CD4-positive, alpha-beta T cell treated with Interleukin-17A for 1 hour (primary cell): ENCODE results near the gene LDLRAD4.

ENCODE experiments used
- DNase-seq: peaks from one replicate; pipeline ENCODE4 v3.0.0-alpha.2; 2020

LDLRAD4 gene

GRCh38 chr18:13544953-13545352 is 326.4 kb downstream of the LDLRAD4 start:
- DNase-seq, result no peak

DNA sequence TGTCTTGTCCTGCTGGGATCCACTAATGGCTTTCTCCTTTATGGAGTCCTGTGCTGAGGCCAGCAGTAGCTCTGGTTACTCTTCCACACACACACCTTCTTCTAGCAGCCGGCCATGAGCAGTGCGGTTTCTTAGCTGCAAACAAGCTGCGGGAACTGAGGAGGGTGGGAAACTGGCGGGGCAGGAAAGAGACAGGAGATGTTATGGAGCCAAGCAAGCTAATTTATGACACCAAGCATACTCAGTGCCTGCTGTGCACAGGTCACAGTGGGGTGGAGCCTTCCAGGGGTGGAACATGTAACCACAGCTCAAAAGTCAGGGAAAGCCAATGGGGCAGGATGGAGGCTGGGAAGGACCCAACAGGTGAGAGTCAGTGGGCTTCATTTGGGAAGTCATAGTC is 327.0 kb downstream of the LDLRAD4 start:
- no peak for DNase-seq

- DNase-seq, result no peak
Measured at GRCh38 chr18:13545955-13546354, 327.4 kb downstream of the LDLRAD4 start.

- no peak for DNase-seq
Measured at GRCh38 chr18:13546638-13547037, 328.1 kb downstream of the LDLRAD4 start.

GRCh38 chr18:13547347-13547746 is 328.8 kb downstream of the LDLRAD4 start:
- DNase-seq, result no peak

DNA sequence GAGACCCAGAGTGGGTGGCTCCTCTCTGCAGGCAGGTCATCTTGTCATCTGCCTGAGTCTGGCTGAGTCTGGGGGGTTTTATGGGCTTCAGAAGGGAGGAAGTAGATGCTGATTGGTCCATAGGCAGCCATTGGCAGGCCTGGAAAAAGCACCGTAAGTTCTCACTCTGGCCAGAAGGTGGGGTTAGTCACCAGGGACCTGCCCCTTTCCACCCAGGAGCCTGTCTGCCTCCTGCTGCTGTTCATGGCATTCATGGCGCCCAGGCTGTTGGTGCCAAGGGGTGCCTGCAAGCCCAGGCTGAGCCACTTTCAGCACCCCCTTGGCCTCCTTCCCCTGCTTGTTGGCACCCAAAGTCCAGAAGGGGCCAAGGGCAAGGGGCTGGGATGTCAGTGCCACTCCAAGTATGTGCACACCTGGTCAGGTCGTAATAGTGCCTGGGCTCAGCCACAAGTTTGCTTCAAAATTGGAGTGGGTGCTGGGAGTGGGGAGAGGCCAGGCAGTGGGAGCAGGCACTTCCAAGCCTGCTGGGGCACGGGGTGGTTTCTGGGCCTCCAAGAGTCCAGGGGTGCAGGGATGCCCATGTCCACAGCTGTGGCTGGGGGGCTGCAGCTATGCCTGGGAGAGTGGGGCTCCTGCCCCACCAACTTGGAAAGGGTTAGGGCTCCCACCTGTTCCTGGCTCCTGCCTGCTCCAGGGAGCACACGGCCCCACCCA is 329.7 kb downstream of the LDLRAD4 start:
- no peak for DNase-seq

GRCh38 chr18:13548966-13549879 is 330.7 kb downstream of the LDLRAD4 start:
- no peak for DNase-seq

DNA sequence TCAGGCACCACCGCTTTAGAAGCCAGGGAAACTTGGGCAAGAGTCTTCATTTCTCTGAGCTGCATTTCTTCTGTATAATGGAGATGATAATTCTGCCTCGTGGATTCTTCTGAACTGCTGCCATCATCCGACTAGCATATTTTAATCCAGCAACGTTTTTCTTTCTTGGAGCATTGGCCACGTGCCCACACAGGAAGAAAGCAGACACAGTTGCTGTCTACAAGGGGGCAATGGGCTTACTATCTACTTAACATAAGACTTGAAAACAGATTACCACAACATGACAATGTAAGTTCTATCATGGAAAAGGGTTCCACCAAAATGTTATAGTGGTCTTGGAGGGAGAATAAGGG is 331.3 kb downstream of the LDLRAD4 start:
- no peak for DNase-seq

- no peak for DNase-seq
Measured at GRCh38 chr18:13550418-13551304, 332.1 kb downstream of the LDLRAD4 start.

DNA sequence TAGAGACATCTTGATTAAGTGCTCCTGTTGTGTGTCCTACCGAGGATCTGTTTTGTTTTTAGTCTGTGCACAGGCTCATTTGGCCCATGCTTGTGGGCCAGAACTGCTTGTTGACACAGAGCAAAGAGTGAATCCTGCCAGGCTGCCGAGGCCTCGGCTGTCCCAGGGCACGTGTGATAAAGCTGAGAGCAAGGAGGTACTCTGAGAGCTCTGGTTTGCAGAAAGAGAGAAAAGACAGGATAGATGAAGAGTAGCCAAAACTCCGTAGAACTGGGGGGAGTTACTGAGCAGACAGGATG is 332.7 kb downstream of the LDLRAD4 start:
- DNase-seq, result no peak

DNA sequence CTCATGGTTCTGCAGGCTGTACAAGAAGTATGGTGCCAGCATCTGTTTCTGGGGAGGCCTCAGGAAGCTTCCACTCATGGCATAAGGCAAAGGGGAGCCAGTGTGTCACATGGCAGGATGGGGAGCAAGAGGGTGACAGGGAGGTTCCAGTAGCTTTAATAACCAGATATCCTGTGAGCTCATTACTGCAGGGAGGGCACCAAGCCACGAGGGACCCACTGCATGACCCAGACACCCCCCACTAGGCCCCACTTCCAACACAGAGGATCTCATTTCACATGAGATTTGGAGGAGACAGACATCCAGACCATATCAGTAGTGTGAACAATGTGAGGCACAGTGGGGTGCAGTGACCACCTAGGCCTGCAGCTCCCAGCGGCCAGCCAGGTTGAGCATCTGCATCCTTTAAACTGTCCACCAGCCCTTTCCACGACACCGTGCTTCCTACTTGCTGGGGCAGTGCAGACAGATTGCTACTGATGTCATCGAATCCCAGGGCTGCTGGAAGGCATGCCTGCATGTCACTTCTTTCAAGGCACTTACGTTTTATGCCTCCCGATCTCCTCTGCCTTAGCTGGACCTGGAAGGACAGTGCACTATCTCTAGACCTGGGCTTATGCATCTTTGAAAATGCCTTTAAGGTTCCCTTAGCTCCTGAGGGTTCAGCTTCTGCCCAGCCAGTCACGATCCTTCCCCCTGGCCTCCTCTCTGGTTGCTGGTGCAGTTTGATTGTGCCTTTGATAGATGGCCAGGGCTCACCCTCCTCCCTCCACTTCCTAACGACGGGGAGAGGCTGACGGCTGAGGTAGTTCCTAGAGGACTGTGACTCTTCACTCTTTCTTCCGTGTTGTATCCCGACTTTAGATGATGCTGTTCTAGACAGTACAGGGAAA is 333.5 kb downstream of the LDLRAD4 start:
- DNase-seq, result no peak

DNA sequence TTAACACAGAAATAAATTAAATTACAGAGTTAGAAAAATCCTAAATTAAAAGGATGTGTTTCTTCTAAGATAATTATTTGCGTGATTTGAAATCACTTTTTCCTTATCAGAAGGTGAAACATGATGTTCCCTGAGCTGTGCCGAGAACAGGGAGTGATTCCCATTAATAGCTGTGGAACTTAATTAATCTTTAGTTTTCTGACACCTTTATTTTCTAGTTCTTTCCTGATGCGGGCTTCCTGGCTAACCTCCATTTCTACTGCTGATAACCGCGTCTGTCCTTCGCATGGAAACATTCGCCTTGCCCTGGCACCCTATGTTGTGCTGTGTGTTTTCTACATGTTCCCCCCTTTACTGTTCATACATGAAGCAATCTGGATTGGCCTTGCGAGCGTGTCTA is 334.9 kb downstream of the LDLRAD4 start:
- DNase-seq, result no peak

DNA sequence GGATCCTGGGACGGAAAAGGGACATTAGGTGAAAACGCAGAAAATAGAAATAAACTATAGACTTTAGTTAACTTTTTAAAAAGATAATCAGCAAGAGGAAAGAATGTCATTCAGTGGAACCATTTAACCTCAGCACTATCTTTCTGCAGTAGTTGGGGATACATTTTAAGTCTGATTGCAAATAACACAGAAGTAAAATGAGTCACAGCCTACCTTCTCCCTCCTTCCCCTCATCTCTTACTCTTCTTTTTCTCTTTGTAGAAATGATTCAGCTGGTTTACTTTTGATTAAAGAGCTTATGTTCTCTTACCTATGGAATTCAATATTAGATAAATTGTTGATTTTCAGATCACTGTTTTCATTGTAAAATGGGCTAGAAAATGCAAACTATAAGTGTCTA is 336.6 kb downstream of the LDLRAD4 start:
- no peak for DNase-seq

GRCh38 chr18:13555865-13556264 is 337.3 kb downstream of the LDLRAD4 start:
- no peak for DNase-seq

DNA sequence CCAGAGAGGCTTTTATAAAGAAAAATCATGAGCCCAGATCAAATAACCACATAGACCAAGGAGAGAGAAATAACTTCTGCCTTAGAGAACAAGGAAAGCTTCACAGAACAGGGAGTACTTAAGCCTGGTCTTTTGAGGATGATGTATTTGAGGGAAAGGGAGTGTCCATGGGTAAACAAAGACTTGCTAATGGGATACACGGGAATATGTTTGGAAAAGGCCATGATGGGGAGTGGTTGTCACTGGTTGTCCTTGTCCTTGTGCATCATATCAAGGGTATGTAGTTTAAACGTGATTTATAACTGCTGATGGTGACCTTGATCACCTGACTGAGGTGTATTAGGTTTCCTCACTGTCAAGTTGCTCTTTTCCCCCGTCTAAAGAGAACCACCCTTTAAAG is 337.9 kb downstream of the LDLRAD4 start:
- no peak for DNase-seq

DNA sequence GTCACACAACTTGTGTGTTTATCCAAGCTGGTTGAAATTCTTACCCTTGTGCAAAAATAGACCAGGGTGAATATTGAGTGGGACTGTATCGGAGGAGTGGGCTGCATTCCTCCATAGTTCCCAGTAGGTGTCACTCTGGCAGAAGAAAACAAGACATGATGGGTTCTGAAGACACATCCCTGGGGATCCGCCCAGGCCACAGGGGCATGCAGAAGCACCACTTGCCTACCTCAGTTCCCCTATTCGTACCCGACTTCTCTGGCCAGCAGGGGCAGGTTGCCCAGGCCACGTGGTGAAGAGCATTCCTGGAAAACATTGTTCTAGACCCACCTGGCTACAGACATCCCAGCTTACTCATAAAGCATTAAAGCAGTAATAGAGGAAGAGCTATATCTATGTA is 339.6 kb downstream of the LDLRAD4 start:
- DNase-seq, result peak; percentile 41

DNA sequence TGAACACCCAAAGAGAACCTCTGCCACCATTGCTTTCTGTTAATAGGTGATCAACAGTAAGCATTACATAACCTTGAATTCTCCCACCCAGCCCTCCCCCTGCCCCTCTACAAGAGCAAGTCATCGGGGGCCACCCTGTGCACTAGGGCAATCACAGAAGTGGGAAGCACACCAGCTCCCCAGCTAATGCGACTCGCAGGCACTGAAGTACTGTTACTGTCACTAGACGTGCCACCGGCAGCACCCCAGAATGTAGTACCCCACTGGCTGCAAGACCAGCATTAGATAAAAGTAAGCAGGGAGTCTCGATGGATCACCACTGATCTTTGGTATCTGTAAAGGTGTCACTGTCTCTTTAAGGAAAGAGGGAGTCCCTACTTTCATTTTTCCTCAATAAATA is 340.2 kb downstream of the LDLRAD4 start:
- DNase-seq, result no peak

- DNase-seq, result no peak
Measured at GRCh38 chr18:13559754-13560153, 341.2 kb downstream of the LDLRAD4 start.

DNA sequence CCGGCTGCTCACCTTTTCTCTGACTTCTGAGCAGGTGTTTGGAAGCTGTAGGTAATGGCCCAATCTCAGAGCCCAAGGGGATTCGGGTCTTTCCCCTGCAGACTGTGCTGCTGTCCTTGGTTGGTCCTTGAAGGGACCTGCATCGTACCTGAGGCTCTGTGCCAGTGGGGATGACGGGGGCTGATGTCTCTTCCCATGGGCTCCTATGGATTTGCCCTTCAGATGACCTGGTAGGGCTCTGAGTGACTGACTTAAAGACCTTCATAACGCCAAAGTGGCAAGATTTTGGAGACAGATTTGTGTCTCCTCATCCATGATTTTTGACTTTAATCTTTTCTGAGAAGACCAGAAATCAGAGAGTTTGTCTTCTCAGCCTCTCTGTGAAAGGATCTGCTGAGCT is 341.7 kb downstream of the LDLRAD4 start:
- no peak for DNase-seq

GRCh38 chr18:13562494-13563029 is 344.0 kb downstream of the LDLRAD4 start:
- DNase-seq, result peak; percentile 44

DNA sequence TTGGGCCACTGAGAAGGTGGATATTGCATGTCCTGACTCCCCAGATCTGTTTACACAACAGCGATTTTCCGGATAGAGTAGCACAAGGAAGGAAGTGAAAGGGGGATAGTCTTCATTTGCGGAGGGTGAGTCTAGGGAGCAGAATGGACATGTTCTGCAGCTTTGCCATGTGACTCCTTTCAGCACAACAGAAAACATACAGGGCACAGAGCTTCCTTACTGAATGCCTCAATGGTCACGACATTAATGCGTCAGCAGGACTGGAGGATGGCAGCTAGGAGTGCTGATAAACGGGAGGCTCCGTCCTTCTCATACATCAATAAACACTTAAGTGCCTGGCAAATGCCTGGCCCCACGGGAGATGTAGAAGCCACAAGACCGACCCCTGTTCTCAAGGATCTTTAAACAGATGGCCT is 344.8 kb downstream of the LDLRAD4 start:
- peak; percentile 19 for DNase-seq

DNA sequence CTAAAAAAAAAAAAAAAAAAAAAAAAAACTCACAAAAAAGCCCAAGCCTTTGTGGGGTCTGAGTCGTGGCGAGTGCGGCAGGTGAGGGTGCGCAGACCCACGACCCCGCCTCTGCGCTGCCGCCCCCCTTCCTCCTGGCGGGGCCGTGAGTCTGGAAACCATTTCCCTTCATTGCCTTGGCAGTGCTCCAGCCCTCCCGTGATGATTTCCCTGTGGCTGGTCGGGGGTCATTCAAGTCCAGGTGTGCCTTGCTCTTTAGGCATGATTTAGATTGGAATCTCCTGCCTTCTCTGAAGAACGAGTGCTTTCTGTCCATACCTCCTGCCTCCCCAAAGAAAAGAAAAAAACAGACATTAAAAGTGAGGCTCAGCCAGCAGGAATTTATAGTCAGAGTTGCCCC is 346.0 kb downstream of the LDLRAD4 start:
- no peak for DNase-seq
